Subcutaneous adipose tissue (tissue), 4 donors: Measurements from ENCODE around the gene PLEKHG1. TPM values are rescaled to one million over a fixed set of nuclear protein-coding genes. Genes with fewer than 3 reads are reported as not detected.

Source experiments
- CTCF ChIP-seq: fragments of 450-650 bp; IDR thresholded peaks from one replicate; pipeline ENCODE4 v1.5.1; 2016; ENCODE audit warnings: low read depth, mild to moderate bottlenecking, control low read depth, antibody characterized with exemption, moderate library complexity
- total RNA-seq, 4 donors: library from RNA; depleted of rRNA; stranded (reverse); fragments of >200 nt; gene quantifications; one replicate each; pipeline ENCODE4 v1.1.0, GENCODE V29; 2016

PLEKHG1 gene
- 10 to 100 TPM; 12.4 to 58.4 (median 32.2) TPM for total RNA-seq

- no peak for TF ChIP-seq CTCF
These were observed at the start of gene PLEKHG1 for GRCh38 chr6:150599199-150600009. Gene PLEKHG1, plus strand, starts transcription at chr6:150599885. Its CDS starts 133,797 bp downstream, at chr6:150733682.

- no peak for TF ChIP-seq CTCF
These were observed 49.4 kb upstream of the PLEKHG1 start for GRCh38 chr6:150550244-150550643.

GRCh38 chr6:150557043-150557599 lies 42.6 kb upstream of the PLEKHG1 start:
- no peak for TF ChIP-seq CTCF

GRCh38 chr6:150560004-150560883 lies 39.4 kb upstream of the PLEKHG1 start:
- no peak for TF ChIP-seq CTCF

- no peak for TF ChIP-seq CTCF
These were observed 38.8 kb upstream of the PLEKHG1 start for GRCh38 chr6:150560884-150561219.

GRCh38 chr6:150565945-150566344 lies 33.7 kb upstream of the PLEKHG1 start:
- TF ChIP-seq CTCF, result no peak

- TF ChIP-seq CTCF, result no peak
These were observed 33.2 kb upstream of the PLEKHG1 start for GRCh38 chr6:150566486-150566885.
